WTC11 (cell line): Measurements from ENCODE around the gene IGFBPL1. TPM values are rescaled to one million over a fixed set of nuclear protein-coding genes. Genes with fewer than 3 reads are reported as not detected.

ENCODE experiments used
- ATAC-seq: fragments of 200-7000 bp; cut with Tn5 transposase; 2 replicates; pipeline ENCODE4 v1.10.0; 2021; ENCODE audit warnings: mild to moderate bottlenecking, moderate library complexity
- CTCF ChIA-PET: fragments of 300-600 bp; sonication (Branson Sonifier 250); formaldehyde crosslinking; loops from one replicate; lab custom pipeline; 2021; ENCODE audit warnings: antibody characterized with exemption; lab: Charles Lee
- POLR2A ChIA-PET: fragments of 350-600 bp; sonication (Branson Sonifier 250); formaldehyde crosslinking; loops from one replicate; lab custom pipeline; 2021; ENCODE audit warnings: antibody characterized with exemption; lab: Charles Lee
- DNase-seq: peaks from one replicate; pipeline ENCODE4 v3.0.0; 2021; ENCODE audit warnings: low spot score
- H3K27ac Mint-ChIP-seq: 2 replicates; pipeline ENCODE4 v1.8.0; 2021; ENCODE audit warnings: mixed read lengths
- H3K27me3 Mint-ChIP-seq: 2 replicates; pipeline ENCODE4 v1.8.0; 2021; ENCODE audit warnings: low read depth, mild to moderate bottlenecking, moderate library complexity, mixed read lengths
- H3K36me3 Mint-ChIP-seq: 2 replicates; pipeline ENCODE4 v1.8.0; 2021; ENCODE audit warnings: mixed read lengths
- H3K4me1 Mint-ChIP-seq: 2 replicates; pipeline ENCODE4 v1.8.0; 2022; ENCODE audit warnings: mixed read lengths
- H3K4me3 Mint-ChIP-seq: 2 replicates; pipeline ENCODE4 v1.8.0; 2021; ENCODE audit warnings: mild to moderate bottlenecking, moderate library complexity, mixed read lengths
- H3K9me3 Mint-ChIP-seq: 2 replicates; pipeline ENCODE4 v1.8.0; 2021; ENCODE audit warnings: mixed read lengths
- ARID4B ChIP-seq: sonication (generic); formaldehyde crosslinking; IDR thresholded peaks from 2 replicates; pipeline ENCODE4 v1.8.0; 2023; ENCODE audit warnings: missing genetic modification reagents, mild to moderate bottlenecking, borderline replicate concordance
- ATF3 ChIP-seq: sonication (generic); formaldehyde crosslinking; conservative IDR thresholded peaks from 2 replicates; pipeline ENCODE4 v1.8.1; 2022; ENCODE audit warnings: mild to moderate bottlenecking, missing genetic modification reagents
- CREB1 ChIP-seq: sonication (generic); formaldehyde crosslinking; IDR thresholded peaks from 2 replicates; pipeline ENCODE4 v1.8.0; 2023; ENCODE audit warnings: mild to moderate bottlenecking, missing genetic modification reagents
- CTCF ChIP-seq: fragments of 200-600 bp; IDR thresholded peaks from 2 replicates; pipeline ENCODE4 v1.8.0; 2022; ENCODE audit warnings: antibody characterized with exemption
- FOXJ3 ChIP-seq: sonication (generic); formaldehyde crosslinking; IDR thresholded peaks from 2 replicates; pipeline ENCODE4 v1.9.0; 2021; ENCODE audit warnings: missing genetic modification reagents, mild to moderate bottlenecking, borderline replicate concordance
- GABPB1 ChIP-seq: sonication (generic); formaldehyde crosslinking; IDR thresholded peaks from 2 replicates; pipeline ENCODE4 v1.8.1; 2023; ENCODE audit warnings: mild to moderate bottlenecking, missing genetic modification reagents
- IRF2 ChIP-seq: sonication (generic); formaldehyde crosslinking; IDR thresholded peaks from 2 replicates; pipeline ENCODE4 v1.8.0; 2022; ENCODE audit warnings: low read depth, missing genetic modification reagents, borderline replicate concordance
- MYBL2 ChIP-seq: sonication (generic); formaldehyde crosslinking; IDR thresholded peaks from 2 replicates; pipeline ENCODE4 v1.8.1; 2023; ENCODE audit warnings: mild to moderate bottlenecking, moderate library complexity, missing genetic modification reagents
- NFE2L1 ChIP-seq: sonication (generic); formaldehyde crosslinking; IDR thresholded peaks from 2 replicates; pipeline ENCODE4 v1.8.1; 2023; ENCODE audit warnings: missing genetic modification reagents
- ZBTB21 ChIP-seq: sonication (generic); formaldehyde crosslinking; IDR thresholded peaks from 2 replicates; pipeline ENCODE4 v1.8.1; 2023; ENCODE audit warnings: mild to moderate bottlenecking, missing genetic modification reagents, borderline replicate concordance
- ZMAT4 ChIP-seq: fragments of 250-450 bp; sonication (Bioruptor Pico); IDR thresholded peaks from 2 replicates; pipeline ENCODE4 v1.9.0; 2021; ENCODE audit warnings: mild to moderate bottlenecking
- ZNF263 ChIP-seq: sonication (generic); formaldehyde crosslinking; IDR thresholded peaks from 2 replicates; pipeline ENCODE4 v1.8.1; 2022; ENCODE audit warnings: low read depth, mild to moderate bottlenecking, moderate library complexity, missing genetic modification reagents
- ZNF281 ChIP-seq: sonication (generic); formaldehyde crosslinking; IDR thresholded peaks from 2 replicates; pipeline ENCODE4 v1.8.0; 2023; ENCODE audit warnings: mild to moderate bottlenecking, missing genetic modification reagents
- total RNA-seq: library from RNA; stranded (reverse); gene quantifications from 3 replicates; pipeline ENCODE4 v1.2.3, GENCODE V29; 2021

Gene IGFBPL1
- total RNA-seq, 1 experiment from 2014 or later, result 36.7 TPM

- POLR2A ChIA-PET, result no interaction called here
- CTCF ChIA-PET, result interaction anchor here (1.2 kb wide), 1 partner anchor 276 kb away, joined by 3 read pairs; no protein-coding TSS in a partner anchor
- Mint-ChIP-seq H3K9me3 (no peaks in the 10 kb centered on the region), H3K4me1 (peaks cover 17% of the 10 kb centered on the region), H3K27ac (no peak overlapping the region), H3K36me3 (peaks cover 4% of the 10 kb centered on the region; the same call in 1 of the 2 replicates), H3K27me3 (no peaks in the 10 kb centered on the region), H3K4me3 (no peak overlapping the region)
- TF ChIP-seq MYBL2 (CRISPR knock-in tag) (no peak), ZNF281 (CRISPR knock-in tag) (no peak), ATF3 (CRISPR knock-in tag) (no peak), ZNF263 (CRISPR knock-in tag) (no peak), ZMAT4 (no peak), ARID4B (CRISPR knock-in tag) (no peak), CTCF (no peak), IRF2 (CRISPR knock-in tag) (no peak), GABPB1 (CRISPR knock-in tag) (no peak), NFE2L1 (CRISPR knock-in tag) (no peak)
- DNase-seq (no peak), ATAC-seq (no peak)
These were observed 10.1 kb downstream of the IGFBPL1 start for GRCh38 chr9:38414040-38414723.

- Mint-ChIP-seq H3K4me1 (peaks cover 10% of the 10 kb centered on the region), H3K9me3 (no peaks in the 10 kb centered on the region), H3K27me3 (no peaks in the 10 kb centered on the region), H3K27ac (no peak overlapping the region), H3K36me3 (peaks cover 4% of the 10 kb centered on the region; the same call in 1 of the 2 replicates), H3K4me3 (no peak overlapping the region)
- DNase-seq, result no peak
- ATAC-seq, result no peak
- TF ChIP-seq ZBTB21, result no peak
- no peak for TF ChIP-seq FOXJ3 (CRISPR knock-in tag)
- no peak for TF ChIP-seq CREB1 (CRISPR knock-in tag)
- no peak for TF ChIP-seq CTCF
- TF ChIP-seq, all 79 proteins: peak for 0
- CTCF ChIA-PET, result no interaction called here
- POLR2A ChIA-PET, result no interaction called here
These were observed 11.0 kb downstream of the IGFBPL1 start for GRCh38 chr9:38413283-38413682.
